ENCODE measurements around the gene CAPN1.
A peak's percentile ranks its signal among the peaks of the same experiment; 100 is the strongest.
"Not testable (repeated sequence)": the region's sequence is repeated elsewhere in the genome, so short reads cannot be mapped to it uniquely, and the experiment has no call there.

Gene CAPN1

GRCh38 chr11:65217441-65218423 is 36.0 kb downstream of the CAPN1 start:
- no peak for DNase-seq (ENCODE audit: low spot score)

- no peak for DNase-seq (ENCODE audit: low spot score)
These were observed 36.7 kb downstream of the CAPN1 start for GRCh38 chr11:65218446-65218845.

GRCh38 chr11:65219930-65220213 is 38.1 kb downstream of the CAPN1 start:
- DNase-seq (ENCODE audit: low spot score) = no peak

DNA sequence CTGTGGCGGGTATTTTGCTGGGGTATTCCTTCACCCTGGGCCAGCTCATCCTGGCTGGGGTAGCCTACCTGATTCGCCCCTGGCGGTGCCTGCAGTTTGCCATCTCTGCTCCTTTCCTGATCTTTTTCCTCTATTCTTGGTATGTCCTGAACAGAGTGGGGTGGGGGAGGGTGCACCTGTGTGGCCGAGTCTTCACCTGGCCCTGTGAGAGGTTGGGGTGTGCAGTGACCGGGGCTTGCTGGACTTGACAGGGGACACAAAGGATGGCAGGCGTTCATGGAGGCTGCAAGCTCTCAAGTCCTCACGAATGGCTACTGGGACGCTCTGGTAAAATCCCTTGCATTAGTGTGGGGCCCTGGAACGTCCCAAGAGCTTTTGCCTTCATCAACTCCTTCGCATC is 39.3 kb downstream of the CAPN1 start:
- no peak for DNase-seq (ENCODE audit: low spot score)

- DNase-seq (ENCODE audit: low spot score) = no peak
These were observed 41.3 kb downstream of the CAPN1 start for GRCh38 chr11:65223011-65223410.

- no peak for DNase-seq (ENCODE audit: low spot score)
These were observed 43.2 kb downstream of the CAPN1 start for GRCh38 chr11:65224930-65225278.

DNA sequence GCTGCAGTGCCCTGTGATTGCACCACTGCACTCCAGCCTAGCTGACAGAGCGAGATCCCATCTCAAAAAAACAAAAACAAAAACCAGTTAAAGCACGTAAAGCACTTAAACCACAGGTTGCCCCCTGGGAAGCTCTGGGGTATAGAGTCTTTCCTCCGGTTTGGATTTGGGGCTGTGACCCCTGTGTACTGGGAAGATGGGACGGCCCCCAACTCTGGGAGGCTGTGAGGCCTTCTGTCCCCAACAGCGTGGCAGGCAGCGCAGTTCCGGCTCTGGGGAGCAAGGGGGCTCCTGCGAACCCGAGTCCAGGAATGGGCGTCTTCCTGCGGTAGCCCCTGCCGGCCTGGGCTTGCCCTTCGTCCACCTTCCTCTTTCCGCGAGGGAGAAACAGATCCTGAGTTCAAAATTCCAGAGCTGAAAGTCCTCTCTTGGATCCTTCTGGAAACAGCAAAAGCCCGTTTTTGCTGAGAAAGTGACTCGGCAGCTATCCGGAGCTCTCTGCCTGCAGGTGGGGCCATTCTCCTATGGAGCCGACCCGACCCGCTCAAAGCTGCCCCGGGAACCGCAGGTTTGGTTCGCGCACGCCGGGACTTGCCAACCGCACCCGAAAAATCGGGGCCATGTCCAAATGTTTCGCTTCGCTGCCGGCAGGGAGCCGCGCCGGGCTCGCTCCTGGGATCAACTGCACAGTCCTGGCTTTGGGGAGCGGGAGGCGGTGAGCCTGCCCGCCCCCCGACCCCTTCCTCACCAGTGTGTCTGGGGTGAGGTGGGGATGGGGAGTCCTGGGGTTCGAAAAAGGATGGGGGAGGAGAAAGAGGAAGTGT is 43.8 kb downstream of the CAPN1 start:
- DNase-seq (ENCODE audit: low spot score) = peak; percentile 36

- DNase-seq (ENCODE audit: low spot score) = no peak
These were observed 44.3 kb downstream of the CAPN1 start for GRCh38 chr11:65226103-65226442.

GRCh38 chr11:65227879-65228278 is 46.2 kb downstream of the CAPN1 start:
- no peak for DNase-seq (ENCODE audit: low spot score)

DNA sequence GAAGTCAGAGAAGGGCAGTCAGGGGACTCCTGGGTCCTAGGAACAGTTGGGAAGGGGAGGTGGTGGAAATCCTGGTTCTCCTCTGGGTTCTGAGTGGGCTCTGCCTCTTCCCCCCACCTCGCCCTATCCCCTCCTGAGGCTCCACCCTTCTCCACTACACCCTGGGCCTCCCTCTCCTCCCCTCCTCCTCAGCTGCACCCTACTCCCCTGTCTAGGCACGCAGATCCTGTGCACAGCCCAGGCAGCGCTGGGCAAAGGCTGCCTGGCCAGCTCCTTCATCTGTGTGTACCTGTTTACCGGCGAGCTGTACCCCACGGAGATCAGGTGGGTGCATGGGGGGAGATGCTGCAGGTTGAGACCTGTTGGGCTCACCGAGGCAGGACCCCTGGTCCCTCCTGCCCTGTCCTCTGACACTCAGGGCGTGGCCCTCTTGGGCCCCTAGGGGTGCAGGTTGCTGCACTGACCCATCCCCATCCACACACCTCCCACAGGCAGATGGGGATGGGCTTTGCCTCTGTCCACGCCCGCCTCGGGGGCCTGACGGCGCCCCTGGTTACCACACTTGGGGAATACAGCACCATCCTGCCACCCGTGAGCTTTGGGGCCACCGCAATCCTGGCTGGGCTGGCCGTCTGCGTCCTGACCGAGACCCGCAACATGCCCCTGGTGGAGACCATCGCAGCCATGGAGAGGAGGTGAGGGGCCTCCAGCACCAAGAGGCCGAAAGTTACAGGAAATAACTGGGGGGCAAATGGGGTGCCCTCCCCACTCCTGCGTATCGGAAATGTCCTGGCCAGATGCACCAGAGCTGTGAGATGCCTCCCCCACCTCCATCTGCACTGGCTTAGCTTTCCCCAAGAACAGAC is 54.7 kb downstream of the CAPN1 start:
- DNase-seq (ENCODE audit: low spot score) = no peak

- not testable (repeated sequence) for DNase-seq (ENCODE audit: low spot score)
These were observed 56.6 kb downstream of the CAPN1 start for GRCh38 chr11:65238302-65238701.

GRCh38 chr11:65241134-65241533 is 59.4 kb downstream of the CAPN1 start:
- DNase-seq (ENCODE audit: low spot score) = no peak

- no peak for DNase-seq (ENCODE audit: low spot score)
These were observed 60.0 kb downstream of the CAPN1 start for GRCh38 chr11:65241692-65242091.

- DNase-seq (ENCODE audit: low spot score) = no peak
These were observed 60.7 kb downstream of the CAPN1 start for GRCh38 chr11:65242389-65242788.

DNA sequence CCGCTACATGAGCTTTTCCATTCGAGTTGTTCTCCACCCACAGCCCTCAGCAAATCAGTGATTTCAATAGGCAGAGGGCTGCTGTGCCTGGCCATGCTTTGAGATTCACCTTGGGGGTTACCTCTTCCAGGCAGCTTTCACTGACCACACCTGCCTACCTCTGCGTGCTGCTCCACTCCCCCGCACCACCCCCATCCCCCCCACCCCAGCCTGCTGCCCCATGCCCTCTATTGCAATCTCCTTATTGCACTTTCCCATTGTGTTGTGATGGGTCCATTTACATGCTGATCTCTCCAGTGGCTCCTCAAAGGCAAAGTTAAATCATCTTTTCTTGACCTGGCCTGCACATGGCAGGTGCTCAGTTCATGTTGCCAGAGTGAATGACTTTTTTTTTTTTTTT is 62.1 kb downstream of the CAPN1 start:
- no peak for DNase-seq (ENCODE audit: low spot score)

- DNase-seq (ENCODE audit: low spot score) = not testable (repeated sequence)
These were observed 63.3 kb downstream of the CAPN1 start for GRCh38 chr11:65245046-65245445.

DNA sequence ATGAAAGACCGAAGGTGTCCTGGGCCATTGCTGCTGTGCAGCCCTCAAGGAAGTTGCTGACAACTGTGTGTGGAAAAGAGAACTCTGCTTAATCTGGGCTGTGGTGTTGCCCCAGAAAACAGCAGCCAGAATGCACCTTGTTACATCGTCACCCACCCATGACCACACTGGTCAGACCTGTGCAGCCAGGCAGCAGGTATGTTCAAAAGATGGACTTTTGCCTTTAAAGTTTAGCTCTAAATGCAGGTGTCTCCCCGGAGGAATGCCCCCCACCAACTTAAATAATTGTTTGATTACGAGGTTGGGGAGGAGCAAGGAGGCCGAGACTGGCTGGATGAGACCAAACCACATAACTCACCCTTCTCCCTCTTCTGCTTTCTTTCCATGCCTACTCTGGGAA is 64.8 kb downstream of the CAPN1 start:
- no peak for DNase-seq (ENCODE audit: low spot score)

- not testable (repeated sequence) for DNase-seq (ENCODE audit: low spot score)
These were observed 66.5 kb downstream of the CAPN1 start for GRCh38 chr11:65248184-65248710.

DNA sequence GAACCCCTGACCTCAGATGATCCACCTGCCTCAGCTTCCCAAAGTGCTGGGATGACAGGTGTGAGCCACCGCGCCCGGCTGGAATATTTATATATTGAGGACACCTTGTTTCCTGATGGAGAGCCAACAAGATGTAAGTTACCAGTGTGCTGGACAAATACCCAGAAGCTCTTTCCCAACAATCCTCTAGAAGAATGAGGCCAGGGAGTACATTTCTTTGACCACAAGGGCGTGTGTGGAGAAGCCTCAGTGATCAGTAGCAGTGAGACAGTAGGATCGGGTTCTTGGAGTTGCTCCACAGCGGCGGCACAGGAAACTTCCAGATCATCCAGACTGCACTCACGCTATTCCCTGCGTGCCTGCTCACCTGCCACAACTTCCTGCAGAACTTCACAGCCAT is 69.7 kb downstream of the CAPN1 start:
- no peak for DNase-seq (ENCODE audit: low spot score)

- DNase-seq (ENCODE audit: low spot score) = no peak
These were observed 73.0 kb downstream of the CAPN1 start for GRCh38 chr11:65254724-65255123.

GRCh38 chr11:65258988-65259387 is 77.3 kb downstream of the CAPN1 start:
- no peak for DNase-seq (ENCODE audit: low spot score)

GRCh38 chr11:65260302-65260701 is 78.6 kb downstream of the CAPN1 start:
- DNase-seq (ENCODE audit: low spot score) = no peak
